ENCODE measurements around the gene VAX1.

Gene VAX1

DNA sequence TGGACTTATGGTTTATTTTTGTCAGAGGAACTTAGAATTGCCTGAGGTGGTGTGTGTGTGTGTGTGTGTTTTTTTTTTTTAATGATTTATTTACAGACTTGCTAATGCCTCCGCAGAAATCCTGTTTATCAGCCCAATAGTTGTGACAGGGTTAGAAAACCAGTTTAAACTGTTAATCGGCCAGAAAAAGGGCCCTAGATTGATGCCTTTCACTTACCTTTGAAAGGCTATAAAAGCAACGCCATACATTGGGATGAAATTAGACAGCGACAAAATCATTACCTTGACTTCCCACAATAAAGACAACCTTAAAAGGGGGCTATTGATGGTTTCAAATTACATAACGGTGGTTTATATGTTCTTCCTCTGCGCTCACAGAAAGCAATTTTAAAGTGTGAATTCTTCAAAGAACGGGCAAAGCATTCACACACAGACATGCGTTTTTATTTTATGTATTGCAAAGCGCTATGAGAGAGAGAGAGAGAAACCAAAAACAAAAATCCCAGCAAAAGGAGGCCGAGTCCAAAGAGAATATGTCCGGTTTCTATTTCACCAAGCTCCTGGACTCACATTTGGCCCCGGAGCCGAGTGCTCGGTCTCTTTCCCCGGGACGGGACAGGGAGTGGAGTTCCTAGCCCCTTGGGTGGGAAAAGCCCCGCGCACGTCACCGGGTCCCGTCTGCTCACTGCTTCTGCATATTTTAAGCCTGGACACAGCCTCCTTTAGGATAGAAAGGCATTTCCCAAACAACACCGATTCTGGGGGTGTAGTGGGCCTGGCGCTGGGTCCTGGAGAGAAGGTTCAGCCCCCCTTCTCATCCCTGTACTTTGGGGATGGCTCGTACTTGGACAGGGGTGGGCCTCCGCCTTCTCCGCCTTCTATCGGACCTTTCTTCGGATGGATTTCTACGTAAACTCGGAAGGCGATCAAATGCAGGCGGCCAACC lies 26.8 kb upstream of the VAX1 start:
- DNase-seq (ENCODE audit: low read depth, low spot score) = no peak

GRCh38 chr10:117163954-117164548 lies 26.0 kb upstream of the VAX1 start:
- no peak overlapping the region for H3K27ac ChIP-seq

More for the DNA sequence above, 26.8 kb upstream of the VAX1 start:
- no peak overlapping the region for H3K27ac ChIP-seq

GRCh38 chr10:117163061-117163953 lies 25.2 kb upstream of the VAX1 start:
- H3K27ac ChIP-seq = no peak overlapping the region
- no peak for DNase-seq (ENCODE audit: low read depth, low spot score)

More at GRCh38 chr10:117163954-117164548, 26.0 kb upstream of the VAX1 start:
- DNase-seq (ENCODE audit: low read depth, low spot score) = no peak

GRCh38 chr10:117162093-117163060 lies 24.3 kb upstream of the VAX1 start:
- no peak overlapping the region for H3K27ac ChIP-seq
- no peak for DNase-seq (ENCODE audit: low read depth, low spot score)

DNA sequence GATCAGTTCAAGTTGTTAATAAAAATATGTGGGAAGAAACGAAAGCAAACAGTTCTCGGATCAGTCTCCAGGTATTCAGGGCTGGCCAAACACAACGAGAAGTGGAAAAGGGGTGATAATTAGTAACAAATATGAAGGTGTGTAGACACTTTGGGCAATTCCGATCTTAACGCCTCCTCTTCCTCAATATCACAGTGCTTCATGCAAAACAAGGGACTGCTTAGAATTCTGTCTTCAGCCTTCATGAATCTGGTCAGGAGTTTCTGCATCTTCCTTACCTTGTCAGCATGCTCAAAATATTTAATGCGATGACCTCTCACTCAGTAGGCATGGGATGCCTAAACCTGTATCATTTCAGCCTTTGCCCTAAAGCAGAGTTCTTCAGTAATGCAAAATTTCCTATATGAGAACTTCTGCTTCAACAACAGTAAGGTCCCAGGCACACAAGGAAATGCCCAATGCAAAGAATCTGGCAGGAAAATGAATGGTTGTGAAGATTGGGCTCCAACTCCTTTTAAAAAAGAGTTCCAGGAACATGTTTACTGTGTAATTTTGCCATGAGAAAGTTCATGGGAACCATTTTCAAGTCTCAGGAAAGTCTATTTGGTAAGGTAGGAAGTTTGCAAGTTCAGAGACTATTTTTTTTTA lies 23.4 kb upstream of the VAX1 start:
- DNase-seq (ENCODE audit: low read depth, low spot score) = no peak

DNA sequence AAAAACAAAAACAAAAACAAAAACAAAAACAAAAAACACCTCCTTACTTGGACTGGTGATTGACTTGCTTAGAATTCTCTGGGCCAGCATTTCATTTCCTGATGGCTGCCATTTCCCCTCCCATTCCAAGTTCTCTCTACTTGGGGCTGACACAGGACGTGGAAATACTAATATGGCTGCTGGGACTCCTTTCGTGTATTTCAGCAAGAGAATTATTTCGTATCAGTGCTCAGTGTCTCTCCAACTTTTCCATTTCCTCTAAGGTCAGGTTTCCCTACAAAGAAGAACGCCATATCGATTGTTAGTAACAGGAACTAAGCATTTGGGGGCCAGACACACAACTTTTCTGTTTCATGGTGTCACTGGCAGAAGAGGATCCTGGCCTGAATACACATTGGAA lies 22.5 kb upstream of the VAX1 start:
- H3K27ac ChIP-seq = no peak overlapping the region
- DNase-seq (ENCODE audit: low read depth, low spot score) = no peak

More for the DNA sequence above, 23.4 kb upstream of the VAX1 start:
- H3K27ac ChIP-seq = no peak overlapping the region

- no peak overlapping the region for H3K27ac ChIP-seq
- DNase-seq (ENCODE audit: low read depth, low spot score) = no peak
Measured at GRCh38 chr10:117159390-117159789, 21.3 kb upstream of the VAX1 start.

DNA sequence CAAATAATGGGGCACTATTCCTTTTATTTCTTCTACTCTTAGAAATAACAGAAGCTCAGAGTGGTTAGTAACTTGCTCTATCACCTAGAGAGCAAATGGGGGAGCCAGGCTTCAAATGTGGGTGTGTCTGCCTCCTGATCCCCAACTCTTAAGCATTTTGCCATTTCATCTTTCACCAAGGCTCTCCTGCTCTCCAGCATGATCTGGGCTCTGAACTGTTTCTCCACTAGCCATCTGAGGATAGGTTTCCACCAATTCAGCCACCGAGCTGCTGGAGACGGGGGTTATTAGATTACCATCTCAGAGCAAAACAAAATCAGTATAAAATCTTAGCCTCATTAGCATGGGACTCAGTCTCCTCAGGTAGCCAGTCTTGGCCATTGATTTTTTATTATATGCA lies 20.2 kb upstream of the VAX1 start:
- no peak overlapping the region for H3K27ac ChIP-seq
- DNase-seq (ENCODE audit: low read depth, low spot score) = no peak

- no peak for DNase-seq (ENCODE audit: low read depth, low spot score)
- H3K27ac ChIP-seq = no peak overlapping the region
Measured at GRCh38 chr10:117152668-117153067, 14.6 kb upstream of the VAX1 start.

- DNase-seq (ENCODE audit: low read depth, low spot score) = no peak
- H3K27ac ChIP-seq = no peak overlapping the region
Measured at GRCh38 chr10:117148284-117148683, 10.2 kb upstream of the VAX1 start.

DNA sequence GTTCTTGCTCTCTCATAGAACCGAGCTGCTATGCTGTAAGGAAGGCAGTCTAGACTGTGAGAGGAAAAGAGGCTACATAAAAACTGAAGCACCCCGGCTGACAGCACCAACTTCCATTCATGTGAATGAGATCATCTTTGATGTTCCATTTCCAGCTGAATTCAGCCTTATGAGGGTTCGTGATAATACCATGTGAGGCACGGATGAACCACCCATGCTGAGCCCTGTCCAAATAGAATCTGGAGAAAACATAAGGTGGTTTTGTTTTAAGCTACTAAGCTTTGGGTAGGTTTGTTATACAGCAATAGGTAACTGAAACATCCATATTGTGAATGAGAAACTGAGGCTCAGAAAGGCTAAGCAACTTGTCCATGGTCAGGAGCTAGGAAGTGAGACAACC lies 6.9 kb upstream of the VAX1 start:
- DNase-seq (ENCODE audit: low read depth, low spot score) = no peak
- H3K27ac ChIP-seq = no peak overlapping the region

- DNase-seq (ENCODE audit: low read depth, low spot score) = no peak
- no peak overlapping the region for H3K27ac ChIP-seq
Measured at GRCh38 chr10:117143103-117143823, 5.2 kb upstream of the VAX1 start.

- H3K27ac ChIP-seq = no peak overlapping the region
- DNase-seq (ENCODE audit: low read depth, low spot score) = no peak
Measured at GRCh38 chr10:117140525-117140902, 2.4 kb upstream of the VAX1 start.

- no peak overlapping the region for H3K27ac ChIP-seq
- no peak for DNase-seq (ENCODE audit: low read depth, low spot score)
Measured at GRCh38 chr10:117139581-117140524, 1.8 kb upstream of the VAX1 start.

DNA sequence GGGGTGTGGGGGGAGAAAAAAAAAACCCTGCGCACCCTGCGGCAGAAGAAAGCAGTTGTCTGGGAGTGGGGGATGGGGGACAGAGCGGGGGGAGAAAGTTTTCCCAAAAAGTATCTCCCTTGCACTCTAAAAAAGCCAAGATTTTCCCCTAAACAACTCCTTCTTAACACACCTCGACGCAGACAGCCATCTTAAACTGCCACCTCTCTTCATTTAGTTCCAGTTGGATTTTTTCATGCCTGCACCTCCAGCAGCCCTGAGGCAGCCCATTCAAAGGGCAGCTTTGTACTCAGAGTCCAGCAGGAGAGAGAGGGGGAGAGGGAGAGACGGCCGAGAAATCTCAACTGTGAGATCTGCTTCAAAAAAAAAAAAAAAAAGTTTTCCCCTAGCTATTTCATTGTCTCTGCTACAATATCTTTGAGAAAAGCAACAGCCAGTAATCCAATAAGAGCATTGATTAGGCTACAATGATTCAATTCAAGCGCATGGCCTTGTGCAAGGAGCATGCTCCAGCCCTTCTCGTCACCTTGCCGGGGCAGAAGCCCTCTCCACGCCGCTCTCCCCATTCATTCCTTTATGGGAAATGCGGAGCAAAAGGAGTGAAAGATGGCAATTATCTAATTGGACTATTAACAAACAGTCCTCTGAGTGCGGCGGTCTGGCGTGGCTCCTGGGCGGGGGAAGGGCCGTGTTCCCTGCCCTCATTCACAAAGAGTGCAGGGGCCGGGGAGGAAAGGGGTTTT lies 939 bp upstream of the VAX1 start:
- no peak overlapping the region for H3K27ac ChIP-seq
- no peak for DNase-seq (ENCODE audit: low read depth, low spot score)

DNA sequence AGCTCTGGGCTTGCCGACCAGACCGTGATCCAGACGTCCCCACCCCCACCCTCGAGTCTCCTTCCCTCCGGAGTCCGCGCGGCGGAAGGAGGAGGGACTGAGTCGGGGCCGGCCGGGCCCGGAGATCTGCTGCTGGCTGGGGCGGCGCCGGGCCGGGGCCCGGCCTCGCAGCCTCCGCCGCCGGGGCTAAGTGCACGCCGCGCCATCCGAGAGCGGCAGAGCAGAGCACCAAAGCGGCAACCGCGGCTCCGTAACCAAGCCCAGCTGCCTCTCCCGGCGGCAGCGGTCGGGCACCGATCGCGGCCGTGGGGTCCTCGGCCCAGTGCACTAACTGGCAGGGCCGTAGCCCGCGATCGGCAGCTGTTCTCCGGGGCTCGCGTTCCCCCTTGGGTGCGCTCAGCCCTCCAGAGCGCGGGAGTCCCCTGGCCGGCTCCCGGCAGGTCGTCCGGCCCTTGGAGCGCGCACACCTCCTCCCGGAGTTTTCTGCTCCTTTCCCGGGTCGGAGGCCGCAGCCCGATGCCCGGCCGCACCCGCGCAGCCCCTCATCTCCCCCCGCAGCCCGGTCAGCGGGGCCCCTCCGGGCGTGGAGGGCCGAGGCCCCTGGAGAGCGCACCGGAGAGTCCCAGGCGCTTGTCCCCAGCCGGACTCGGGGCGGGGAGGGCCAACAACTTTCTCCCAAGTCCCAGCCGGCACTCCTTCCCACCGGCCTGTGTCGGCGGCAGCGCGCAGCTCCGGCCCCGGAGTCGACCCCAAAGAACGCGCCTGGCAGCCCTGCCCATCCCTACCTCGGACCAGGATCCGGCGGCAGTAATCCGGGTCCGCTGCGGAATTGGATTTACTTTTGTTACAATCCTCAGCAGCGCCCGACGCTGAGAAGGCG lies 799 bp downstream of the VAX1 start:
- no peak for DNase-seq (ENCODE audit: low read depth, low spot score)
- no peak overlapping the region for H3K27ac ChIP-seq
